Karpas-422 (cell line): ENCODE measurements around the gene ST7. TPM values are rescaled to one million over a fixed set of nuclear protein-coding genes. Genes with fewer than 3 reads are reported as not detected.

Source experiments
- DNase-seq: peaks from one replicate; pipeline ENCODE4 v3.0.0-alpha.2; 2015
- H2AFZ ChIP-seq: fragments of 200-600 bp; sonication (generic); 2 replicates; pipeline ENCODE4 v1.6.1; 2014; ENCODE audit warnings: antibody characterized with exemption, low read length, mixed read lengths
- H3K27ac ChIP-seq: fragments of 200-600 bp; sonication (generic); 2 replicates; pipeline ENCODE4 v1.5.1; 2014; ENCODE audit warnings: mild to moderate bottlenecking, low read length, moderate library complexity
- H3K27me3 ChIP-seq: fragments of 200-600 bp; sonication (generic); 2 replicates; pipeline ENCODE4 v1.6.1; 2014; ENCODE audit warnings: low read length, mixed read lengths
- H3K36me3 ChIP-seq: fragments of 200-600 bp; sonication (generic); 2 replicates; pipeline ENCODE4 v1.6.1; 2014; ENCODE audit warnings: low read length, mixed read lengths; ENCODE audit not compliant: insufficient read depth
- H3K4me1 ChIP-seq: fragments of 200-600 bp; sonication (generic); 2 replicates; pipeline ENCODE4 v1.6.1; 2014; ENCODE audit warnings: mild to moderate bottlenecking, low read length, mixed read lengths
- H3K4me2 ChIP-seq: fragments of 200-600 bp; sonication (generic); 2 replicates; pipeline ENCODE4 v1.6.1; 2014; ENCODE audit warnings: low read length, low read depth, mild to moderate bottlenecking; ENCODE audit not compliant: poor library complexity, severe bottlenecking
- H3K4me3 ChIP-seq: fragments of 200-600 bp; sonication (generic); 2 replicates; pipeline ENCODE4 v1.5.1; 2014; ENCODE audit warnings: mild to moderate bottlenecking, antibody characterized with exemption, low read length, mixed read lengths
- H3K79me2 ChIP-seq: fragments of 200-600 bp; sonication (generic); 2 replicates; pipeline ENCODE4 v1.6.1; 2014; ENCODE audit warnings: mild to moderate bottlenecking, low read length, mixed read lengths
- H3K9ac ChIP-seq: fragments of 200-600 bp; sonication (generic); 2 replicates; pipeline ENCODE4 v1.6.0; 2014; ENCODE audit warnings: low read length
- H3K9me2 ChIP-seq: fragments of 200-600 bp; sonication (generic), shearing (Covaris generic); replicated peaks from 2 replicates; pipeline ENCODE4 v1.6.0; 2014; ENCODE audit warnings: mild to moderate bottlenecking, low read length, moderate library complexity; ENCODE audit not compliant: insufficient read depth
- H3K9me3 ChIP-seq: fragments of 300-700, 200-600 bp; sonication (generic); 2 replicates; pipeline ENCODE4 v1.6.1; 2014; ENCODE audit warnings: low read length, mixed read lengths
- H4K20me1 ChIP-seq: fragments of 200-600 bp; sonication (generic); 2 replicates; pipeline ENCODE4 v1.6.1; 2014; ENCODE audit warnings: mild to moderate bottlenecking, antibody characterized with exemption, low read length, low read depth; ENCODE audit not compliant: insufficient read depth
- total RNA-seq: library from RNA; depleted of rRNA; stranded (reverse); fragments of >200 nt; shearing (Covaris generic); gene quantifications from 2 replicates; pipeline ENCODE4 v1.2.3, GENCODE V29; 2014; ENCODE audit warnings: low replicate concordance

The ST7 gene
- total RNA-seq, 1 experiment from 2014 or later = 4.6 TPM

DNA sequence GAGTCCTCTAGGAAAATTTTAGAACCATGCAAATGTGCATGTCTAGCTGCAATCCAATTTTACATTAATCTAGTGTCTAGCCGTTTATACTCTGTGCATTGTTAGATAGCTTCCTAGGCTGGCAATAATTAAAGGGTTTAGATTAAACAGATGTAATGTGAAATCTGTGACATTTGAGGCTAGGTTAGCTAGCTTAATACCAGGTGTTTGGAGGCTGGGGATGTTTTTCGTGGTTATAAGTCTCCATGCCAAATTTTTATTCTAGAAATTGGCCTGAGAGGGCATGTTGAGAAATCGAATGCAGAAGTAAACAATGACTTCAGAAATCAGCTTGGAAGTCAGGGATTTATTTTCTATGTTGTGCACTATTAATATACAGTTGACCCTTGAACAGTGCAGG lies 94.2 kb downstream of the ST7 start:
- Histone ChIP-seq H3K9me2 (no peaks in the 10 kb centered on the region), H3K79me2 (no peaks in the 10 kb centered on the region), H3K27me3 (no peaks in the 10 kb centered on the region)

GRCh38 chr7:117048114-117048866 lies 95.0 kb downstream of the ST7 start:
- no peak for DNase-seq
- no peaks in the 10 kb centered on the region for H3K4me1 ChIP-seq
- no peak overlapping the region for H3K4me2 ChIP-seq
- no peak overlapping the region for H2AFZ ChIP-seq
- no peaks in the 10 kb centered on the region for H3K9me3 ChIP-seq
- no peak overlapping the region for H3K27ac ChIP-seq
- H3K9me2 ChIP-seq = no peaks in the 10 kb centered on the region
- H3K36me3 ChIP-seq = no peaks in the 10 kb centered on the region
- no peaks in the 10 kb centered on the region for H4K20me1 ChIP-seq
- H3K79me2 ChIP-seq = no peaks in the 10 kb centered on the region
- no peak overlapping the region for H3K9ac ChIP-seq
- H3K27me3 ChIP-seq = no peaks in the 10 kb centered on the region
- H3K4me3 ChIP-seq = no peak overlapping the region

More for the DNA sequence above, 94.2 kb downstream of the ST7 start:
- Histone ChIP-seq H3K27ac (no peak overlapping the region), H3K9ac (no peak overlapping the region), H3K36me3 (no peaks in the 10 kb centered on the region), H2AFZ (no peak overlapping the region), H4K20me1 (no peaks in the 10 kb centered on the region), H3K4me2 (no peak overlapping the region), H3K4me3 (no peak overlapping the region), H3K4me1 (no peaks in the 10 kb centered on the region), H3K9me3 (no peaks in the 10 kb centered on the region)
- no peak for DNase-seq

DNA sequence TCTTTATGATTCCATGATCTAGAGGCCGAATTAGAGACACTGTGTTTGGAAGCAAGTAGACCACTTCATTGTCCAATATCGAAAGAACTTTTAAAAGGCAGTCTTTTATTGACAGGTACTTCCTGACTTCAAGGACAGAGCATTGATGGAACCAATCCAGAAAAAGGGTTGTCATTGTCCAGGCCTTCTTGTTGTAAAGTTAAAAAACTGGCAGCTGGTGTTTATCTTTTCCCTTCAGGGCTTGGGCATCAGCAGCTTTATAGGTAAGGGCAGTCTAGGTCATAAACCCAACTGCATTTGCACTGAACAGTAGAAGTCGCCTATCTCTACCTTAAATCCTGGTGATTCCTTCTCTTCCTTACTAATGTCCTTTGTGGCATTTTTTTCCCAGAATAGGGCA lies 95.6 kb downstream of the ST7 start:
- no peaks in the 10 kb centered on the region for H4K20me1 ChIP-seq
- H2AFZ ChIP-seq = no peak overlapping the region
- no peaks in the 10 kb centered on the region for H3K27me3 ChIP-seq
- H3K9me2 ChIP-seq = no peaks in the 10 kb centered on the region
- no peak overlapping the region for H3K4me3 ChIP-seq
- H3K9me3 ChIP-seq = no peaks in the 10 kb centered on the region
- no peaks in the 10 kb centered on the region for H3K79me2 ChIP-seq
- no peaks in the 10 kb centered on the region for H3K4me1 ChIP-seq
- no peak overlapping the region for H3K9ac ChIP-seq
- DNase-seq = no peak
- no peak overlapping the region for H3K4me2 ChIP-seq
- no peak overlapping the region for H3K27ac ChIP-seq
- no peaks in the 10 kb centered on the region for H3K36me3 ChIP-seq

DNA sequence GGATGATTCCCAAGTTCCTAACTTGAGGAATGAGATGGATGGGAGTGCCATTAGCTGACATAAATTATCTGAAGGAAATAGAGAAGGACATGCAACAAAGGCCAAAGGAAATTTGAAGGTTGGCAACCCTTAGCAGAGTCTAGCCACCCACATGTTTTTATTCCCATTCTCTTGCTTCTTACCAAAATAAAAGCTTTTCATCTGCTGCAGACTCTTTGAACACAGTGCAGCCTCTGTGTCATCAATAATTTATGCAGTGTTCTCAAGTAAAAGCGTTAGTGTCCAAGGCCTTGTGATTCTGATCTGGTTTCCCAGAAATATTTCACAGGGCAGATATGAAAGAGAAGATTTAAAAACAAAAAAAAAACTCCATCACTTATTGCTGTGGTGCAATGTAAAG lies 98.5 kb downstream of the ST7 start:
- no peaks in the 10 kb centered on the region for H3K4me1 ChIP-seq
- no peaks in the 10 kb centered on the region for H4K20me1 ChIP-seq
- H2AFZ ChIP-seq = no peak overlapping the region
- H3K9ac ChIP-seq = no peak overlapping the region
- no peak overlapping the region for H3K4me2 ChIP-seq
- H3K4me3 ChIP-seq = no peak overlapping the region
- no peaks in the 10 kb centered on the region for H3K9me3 ChIP-seq
- no peaks in the 10 kb centered on the region for H3K9me2 ChIP-seq
- no peak for DNase-seq
- H3K79me2 ChIP-seq = no peaks in the 10 kb centered on the region
- H3K36me3 ChIP-seq = no peaks in the 10 kb centered on the region
- H3K27ac ChIP-seq = no peak overlapping the region
- H3K27me3 ChIP-seq = no peaks in the 10 kb centered on the region

- DNase-seq = no peak
- Histone ChIP-seq H3K27ac (no peak overlapping the region), H3K4me1 (no peaks in the 10 kb centered on the region), H3K9ac (no peak overlapping the region), H3K9me2 (no peaks in the 10 kb centered on the region), H3K9me3 (no peaks in the 10 kb centered on the region), H3K79me2 (no peaks in the 10 kb centered on the region), H4K20me1 (no peaks in the 10 kb centered on the region), H3K36me3 (no peaks in the 10 kb centered on the region), H2AFZ (no peak overlapping the region), H3K4me2 (no peak overlapping the region), H3K27me3 (no peaks in the 10 kb centered on the region), H3K4me3 (no peak overlapping the region)
These were observed 100.1 kb downstream of the ST7 start for GRCh38 chr7:117053432-117053831.

DNA sequence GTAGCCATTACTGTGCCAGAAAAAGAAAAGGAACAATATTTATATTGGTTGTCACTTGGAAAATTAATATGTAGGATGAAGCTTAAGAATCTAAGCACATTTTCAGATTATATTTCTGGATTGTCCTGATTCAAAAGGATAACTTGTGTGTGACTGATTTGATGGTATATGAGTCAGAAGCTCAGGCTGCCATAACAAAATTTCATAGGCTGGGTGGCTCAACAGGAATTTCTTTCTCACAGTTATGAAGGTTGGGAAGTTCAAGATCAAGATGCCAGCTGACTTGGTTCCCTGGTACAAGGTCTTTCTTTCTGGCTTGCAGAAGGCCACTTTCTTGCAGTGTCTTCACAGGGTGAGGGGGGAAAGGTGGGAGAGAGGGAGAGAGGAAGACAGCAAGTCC lies 108.5 kb downstream of the ST7 start:
- Histone ChIP-seq H3K4me2 (no peak overlapping the region), H4K20me1 (0 out of 2 replicates have a peak, but pooled peaks cover 3% of the 10 kb centered on the region), H2AFZ (no peak overlapping the region), H3K36me3 (no peaks in the 10 kb centered on the region), H3K79me2 (no peaks in the 10 kb centered on the region), H3K4me1 (no peaks in the 10 kb centered on the region), H3K9me3 (no peaks in the 10 kb centered on the region), H3K27me3 (no peaks in the 10 kb centered on the region), H3K4me3 (no peak overlapping the region), H3K9ac (no peak overlapping the region), H3K9me2 (no peaks in the 10 kb centered on the region), H3K27ac (no peak overlapping the region)
- no peak for DNase-seq

- H3K79me2 ChIP-seq = no peaks in the 10 kb centered on the region
- no peaks in the 10 kb centered on the region for H3K9me2 ChIP-seq
- no peaks in the 10 kb centered on the region for H3K36me3 ChIP-seq
- H3K4me2 ChIP-seq = no peak overlapping the region
- no peak overlapping the region for H3K27ac ChIP-seq
- H3K9ac ChIP-seq = no peak overlapping the region
- no peak for DNase-seq
- H3K27me3 ChIP-seq = no peaks in the 10 kb centered on the region
- H2AFZ ChIP-seq = no peak overlapping the region
- no peak overlapping the region for H3K4me3 ChIP-seq
- no peaks in the 10 kb centered on the region for H3K9me3 ChIP-seq
- H3K4me1 ChIP-seq = no peaks in the 10 kb centered on the region
- 0 out of 2 replicates have a peak, but pooled peaks cover 3% of the 10 kb centered on the region for H4K20me1 ChIP-seq
These were observed 109.0 kb downstream of the ST7 start for GRCh38 chr7:117062300-117062699.

GRCh38 chr7:117064688-117065087 lies 111.4 kb downstream of the ST7 start:
- H3K9me3 ChIP-seq = no peaks in the 10 kb centered on the region
- no peaks in the 10 kb centered on the region for H3K9me2 ChIP-seq
- no peak for DNase-seq

More at GRCh38 chr7:117064688-117065087, 111.4 kb downstream of the ST7 start:
- Histone ChIP-seq H3K36me3 (no peaks in the 10 kb centered on the region), H3K4me3 (no peak overlapping the region), H3K4me1 (peaks cover 8% of the 10 kb centered on the region), H3K4me2 (no peak overlapping the region), H4K20me1 (no peaks in the 10 kb centered on the region), H3K9ac (no peak overlapping the region), H3K27ac (no peak overlapping the region), H3K27me3 (no peaks in the 10 kb centered on the region), H2AFZ (no peak overlapping the region), H3K79me2 (no peaks in the 10 kb centered on the region)
